Frontal cortex (tissue), 4 donors: Measurements from ENCODE around the gene RPL15. TPM values are rescaled to one million over a fixed set of nuclear protein-coding genes. Genes with fewer than 3 reads are reported as not detected.
"Not testable (repeated sequence)": the region's sequence is repeated elsewhere in the genome, so short reads cannot be mapped to it uniquely, and the experiment has no call there.

Source experiments
- DNase-seq, 2 donors: peaks; one replicate each; pipeline ENCODE4 v3.0.0; 2012; ENCODE audit warnings: low spot score in 2 of 2
- FAIRE-seq: peaks from 2 replicates; lab custom pipeline; 2012; peaks lifted over from hg19 to GRCh38; lab: Jason Lieb, UNC
- total RNA-seq: library from RNA; depleted of rRNA; stranded (reverse); fragments of >200 nt; gene quantifications from one replicate; pipeline ENCODE4 v1.2.3, GENCODE V29; 2014
- donor health status: control.
- donor health status: control.
- donor health status: control.

Gene RPL15
- total RNA-seq, 1 donor from 2014 or later, result 2,462 TPM

DNA sequence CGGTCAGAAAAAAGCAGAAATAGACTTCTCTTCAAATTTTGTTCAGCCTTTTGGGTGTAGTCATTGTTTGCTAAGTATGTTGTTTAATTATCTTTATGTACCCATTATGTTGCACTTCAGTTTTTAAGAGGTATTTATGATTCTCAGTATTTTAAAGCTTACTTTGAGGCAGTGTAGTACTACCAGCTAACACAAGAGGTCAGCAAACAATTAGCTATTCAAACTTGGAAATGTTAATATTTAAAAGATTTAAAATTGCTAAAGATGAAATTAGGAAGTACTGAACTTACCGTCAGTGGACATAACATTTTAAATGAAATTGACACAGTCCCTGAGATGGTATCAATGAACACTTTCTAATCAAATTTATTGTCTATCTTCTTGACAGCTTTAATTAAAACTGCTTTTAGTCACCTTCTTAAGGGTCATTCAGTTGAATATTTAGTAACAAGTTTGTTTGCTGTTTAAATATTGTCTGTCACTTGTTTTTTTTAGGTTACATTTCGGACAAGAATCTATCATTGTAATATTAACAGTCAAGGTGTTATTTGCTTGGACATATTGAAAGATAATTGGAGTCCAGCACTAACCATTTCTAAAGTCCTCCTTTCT is 28.2 kb upstream of the RPL15 start:
- FAIRE-seq, result peak; percentile 78
- no peak for DNase-seq

DNA sequence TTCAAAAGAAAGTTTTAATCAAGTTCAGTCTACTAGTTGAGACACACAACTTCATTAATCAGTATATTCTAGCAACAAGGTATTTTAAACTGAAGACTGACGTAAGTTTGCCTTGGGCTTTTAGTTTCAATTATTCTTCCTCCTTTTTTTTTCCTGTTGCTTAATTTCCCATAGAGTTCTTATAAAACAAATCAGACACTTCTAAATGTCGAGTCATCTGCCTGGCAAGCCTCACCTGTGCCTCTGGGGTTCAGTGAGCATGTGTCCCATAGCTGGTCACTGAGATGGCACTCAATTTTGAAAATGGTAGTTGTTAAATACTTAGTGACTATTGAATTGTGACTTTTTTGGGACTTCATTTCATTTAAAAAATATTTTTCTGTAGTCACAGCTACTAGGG is 27.5 kb upstream of the RPL15 start:
- no peak for DNase-seq
- FAIRE-seq, result no peak

DNA sequence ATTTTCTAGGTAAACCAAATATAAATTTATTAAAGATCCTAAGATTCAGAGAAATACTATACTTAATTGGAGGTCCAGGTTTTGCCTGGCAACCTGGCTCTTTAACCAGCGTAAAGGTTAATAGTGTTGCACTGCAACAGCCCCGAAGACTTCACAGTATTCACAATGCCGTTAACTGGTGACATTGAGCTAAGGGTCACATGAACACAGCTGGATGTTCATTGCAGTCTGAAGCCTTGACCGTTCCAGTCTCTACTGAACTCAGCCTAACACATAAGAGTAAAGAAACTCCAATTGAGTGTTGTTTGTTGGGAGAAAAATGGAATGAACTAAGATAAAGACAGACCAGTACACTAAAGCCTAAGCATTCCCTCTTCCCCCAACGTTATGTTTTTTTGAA is 27.0 kb upstream of the RPL15 start:
- no peak for FAIRE-seq
- DNase-seq, result no peak

DNA sequence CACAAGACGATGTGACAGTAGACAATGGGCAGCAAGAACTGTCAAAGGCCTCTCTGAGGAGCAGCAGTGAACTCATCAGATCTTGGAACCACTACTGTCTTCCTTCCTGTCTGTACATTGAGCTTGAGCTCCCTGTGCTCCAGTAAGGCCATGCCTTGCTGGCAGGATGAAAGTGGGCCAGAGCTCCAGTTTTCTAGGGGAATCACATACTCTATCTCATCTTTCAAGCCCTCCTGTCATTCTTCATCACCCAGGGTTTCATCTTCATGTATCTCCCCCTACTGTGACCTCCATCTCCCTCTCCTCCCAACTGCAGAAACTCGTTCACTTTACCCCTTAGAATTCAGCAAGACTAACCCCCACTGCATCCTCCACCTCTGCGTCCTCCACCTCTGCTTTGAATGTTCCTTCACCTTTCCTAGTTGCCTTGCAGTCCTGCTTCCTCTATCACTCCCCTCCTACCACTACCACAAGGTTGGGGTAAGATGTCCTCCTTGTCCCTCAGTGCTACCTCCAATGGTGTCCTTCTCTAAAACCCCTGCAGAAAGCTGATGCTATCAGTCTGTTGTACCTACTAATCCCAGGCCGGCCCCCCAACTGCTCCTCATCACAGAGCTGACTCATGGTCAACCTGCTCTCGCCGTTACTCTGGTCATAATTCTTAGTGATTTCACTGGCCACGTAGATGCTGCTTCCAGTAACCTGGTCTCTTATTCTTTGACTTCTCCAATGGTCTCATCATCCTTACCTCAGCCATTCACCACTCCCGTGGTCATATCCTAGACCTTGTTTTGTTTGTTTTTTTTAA is 22.5 kb upstream of the RPL15 start:
- FAIRE-seq (no peak), DNase-seq (no peak)

DNA sequence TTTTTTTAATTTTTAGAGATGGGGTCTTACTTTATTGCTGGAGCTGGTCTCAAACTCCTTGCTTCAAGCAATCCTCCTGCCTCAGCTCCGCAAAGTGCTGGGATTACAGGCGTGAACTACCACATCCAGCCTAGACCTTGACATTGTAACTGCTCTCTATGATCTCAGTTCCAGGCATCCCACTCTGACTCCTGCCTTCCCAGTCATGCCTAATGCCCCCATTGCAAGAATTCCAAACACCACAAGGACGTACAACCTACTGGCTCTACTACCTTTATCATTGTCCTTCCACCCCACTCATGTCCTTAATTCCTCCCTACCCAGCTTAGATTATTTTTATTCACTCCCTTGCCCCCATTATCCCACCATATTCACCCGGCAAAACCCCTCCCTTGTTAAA is 21.8 kb upstream of the RPL15 start:
- no peak for FAIRE-seq
- DNase-seq, result no peak

DNA sequence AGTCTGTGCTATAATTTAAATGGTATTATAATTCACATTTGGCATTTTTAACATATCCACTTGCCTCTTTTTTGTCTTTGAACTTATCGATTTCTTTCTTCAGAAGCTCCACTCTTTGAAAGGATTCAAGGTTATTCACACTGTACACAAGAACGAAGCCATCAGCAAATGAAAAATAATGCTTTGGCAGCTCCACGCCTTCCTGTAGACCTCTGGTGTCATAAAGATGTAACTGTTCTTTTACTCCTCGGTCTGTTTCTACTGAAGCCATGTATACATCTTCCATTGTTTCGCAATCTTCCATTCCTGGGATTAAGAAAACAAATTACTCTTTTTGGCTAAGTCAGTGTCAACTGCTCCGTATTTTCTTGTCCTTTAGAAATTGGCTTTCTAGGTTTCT is 16.2 kb upstream of the RPL15 start:
- FAIRE-seq (no peak), DNase-seq (no peak)

DNA sequence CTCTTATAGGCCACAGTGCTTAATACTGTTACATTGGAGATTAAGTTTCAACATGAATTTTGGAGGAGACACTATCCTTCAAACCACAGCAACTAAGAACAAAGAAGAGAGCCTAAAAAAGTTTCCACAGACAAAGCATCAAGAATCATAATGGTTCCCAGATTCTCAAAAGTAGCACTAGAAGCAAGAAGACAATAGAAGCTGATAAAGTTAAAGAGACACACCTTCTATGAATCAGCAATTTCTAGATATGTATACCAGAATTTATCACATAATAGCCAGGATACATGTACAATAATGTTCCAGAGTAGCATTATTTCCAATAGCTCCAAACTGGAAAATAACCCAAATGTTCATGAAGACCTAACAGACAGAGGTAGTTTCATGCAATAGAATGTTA is 12.4 kb upstream of the RPL15 start:
- FAIRE-seq (no peak), DNase-seq (no peak)

DNA sequence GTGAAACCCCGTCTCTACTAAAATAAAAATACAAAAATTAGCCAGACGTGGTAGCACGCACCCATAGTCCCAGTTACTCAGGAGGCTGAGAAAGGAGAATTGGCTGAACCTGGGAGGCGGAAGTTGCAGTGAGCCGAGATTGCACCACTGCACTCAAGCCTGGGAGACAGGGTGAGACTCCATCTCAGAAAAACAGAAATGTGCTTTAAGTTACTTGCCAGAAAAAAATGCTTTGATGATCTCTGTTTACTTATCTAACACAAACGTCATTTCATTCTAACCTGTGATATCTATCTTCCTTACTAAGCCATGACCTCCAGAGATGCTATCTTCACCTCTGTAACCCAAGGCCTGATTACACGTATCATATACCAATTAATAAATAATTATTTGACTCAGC is 7.6 kb upstream of the RPL15 start:
- DNase-seq (no peak), FAIRE-seq (no peak)

DNA sequence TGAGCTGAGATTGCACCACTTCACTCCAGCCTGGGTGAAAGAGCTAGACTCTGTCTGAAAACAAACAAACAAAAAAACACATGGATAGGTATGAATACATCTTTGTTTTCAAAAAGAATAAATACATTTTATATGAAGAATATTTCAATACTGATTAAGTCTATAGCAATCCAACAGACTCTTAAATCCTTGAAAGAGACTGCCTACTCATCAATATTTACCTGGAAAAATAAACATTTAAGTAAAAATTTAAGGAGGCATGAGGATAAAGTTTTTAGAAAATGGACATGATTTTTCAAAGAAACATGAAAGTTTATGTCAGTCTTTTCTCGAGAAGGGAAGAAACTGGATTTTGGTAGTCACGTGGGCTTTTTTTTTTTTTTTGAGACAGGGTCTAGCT is 5.5 kb upstream of the RPL15 start:
- DNase-seq (no peak), FAIRE-seq (no peak)

DNA sequence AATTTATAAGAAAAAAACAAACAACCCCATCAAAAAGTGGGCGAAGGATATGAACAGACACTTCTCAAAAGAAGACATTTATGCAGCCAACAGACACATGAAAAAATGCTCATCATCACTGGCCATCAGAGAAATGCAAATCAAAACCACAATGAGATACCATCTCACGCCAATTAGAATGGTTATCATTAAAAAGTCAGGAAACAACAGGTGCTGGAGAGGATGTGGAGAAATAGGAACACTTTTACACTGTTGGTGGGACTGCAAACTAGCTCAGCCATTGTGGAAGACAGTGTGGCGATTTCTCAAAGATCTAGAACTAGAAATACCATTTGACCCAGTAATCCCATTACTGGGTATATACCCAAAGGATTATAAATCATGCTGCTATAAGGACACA is 4.6 kb upstream of the RPL15 start:
- DNase-seq, FAIRE-seq: not testable (repeated sequence)

DNA sequence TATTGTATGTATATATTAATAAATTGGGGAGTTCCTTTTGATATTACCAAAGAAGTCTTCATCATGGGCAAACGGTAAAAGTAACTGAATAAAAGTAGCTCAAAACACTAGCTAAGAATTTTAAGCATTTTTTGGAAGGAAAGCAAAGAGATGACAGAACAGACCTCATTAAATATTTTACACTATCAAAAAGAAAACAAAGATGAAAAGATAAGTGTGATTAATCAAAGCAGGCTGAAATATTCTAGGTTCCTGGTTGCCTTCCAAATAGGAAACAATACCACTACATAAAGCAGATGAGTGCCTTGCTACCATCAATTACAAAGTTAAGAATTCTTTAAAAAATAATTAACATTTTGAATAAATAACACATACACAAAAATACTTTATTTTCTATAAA is 3.8 kb upstream of the RPL15 start:
- no peak for FAIRE-seq

DNA sequence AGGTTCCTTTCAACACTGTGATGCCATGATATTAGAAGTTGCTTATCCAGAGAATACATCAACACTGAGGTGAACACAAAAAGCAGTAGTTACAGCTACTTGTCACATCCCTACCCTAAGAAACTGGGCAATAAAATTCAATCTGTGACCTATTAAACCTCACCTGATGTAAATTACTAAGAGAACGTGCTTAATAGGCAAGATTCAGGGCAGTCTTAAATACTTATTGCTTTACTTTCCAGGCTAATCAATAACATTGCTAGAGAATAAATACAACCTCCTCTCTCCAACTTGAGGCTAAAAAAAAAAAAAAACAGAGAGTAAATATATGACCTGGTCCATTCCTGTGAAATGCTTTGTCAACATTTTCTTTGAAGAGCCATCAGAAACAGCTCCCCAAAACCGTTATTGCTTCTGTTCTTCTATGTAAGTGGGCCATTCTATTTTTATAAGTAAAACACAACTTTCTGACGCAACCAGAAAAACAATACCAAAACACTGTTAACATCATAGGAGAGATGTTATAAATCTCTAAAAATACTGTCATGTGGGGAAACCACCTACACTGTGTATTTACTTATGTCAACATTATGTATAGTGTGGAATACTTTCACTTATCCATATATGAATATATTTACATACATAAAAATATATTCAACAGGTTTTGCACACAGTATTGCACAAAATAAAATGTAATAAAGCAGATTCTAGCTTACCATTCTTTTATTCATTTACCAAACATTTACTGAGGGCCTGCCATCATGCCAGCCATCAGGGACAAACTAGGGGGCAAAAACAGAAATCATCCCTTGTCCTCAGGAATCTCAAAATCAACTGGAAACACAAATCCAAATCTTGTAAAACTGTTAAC is 2.8 kb upstream of the RPL15 start:
- no peak for DNase-seq
- FAIRE-seq, result no peak

More for the DNA sequence above, 3.8 kb upstream of the RPL15 start:
- no peak for DNase-seq

DNA sequence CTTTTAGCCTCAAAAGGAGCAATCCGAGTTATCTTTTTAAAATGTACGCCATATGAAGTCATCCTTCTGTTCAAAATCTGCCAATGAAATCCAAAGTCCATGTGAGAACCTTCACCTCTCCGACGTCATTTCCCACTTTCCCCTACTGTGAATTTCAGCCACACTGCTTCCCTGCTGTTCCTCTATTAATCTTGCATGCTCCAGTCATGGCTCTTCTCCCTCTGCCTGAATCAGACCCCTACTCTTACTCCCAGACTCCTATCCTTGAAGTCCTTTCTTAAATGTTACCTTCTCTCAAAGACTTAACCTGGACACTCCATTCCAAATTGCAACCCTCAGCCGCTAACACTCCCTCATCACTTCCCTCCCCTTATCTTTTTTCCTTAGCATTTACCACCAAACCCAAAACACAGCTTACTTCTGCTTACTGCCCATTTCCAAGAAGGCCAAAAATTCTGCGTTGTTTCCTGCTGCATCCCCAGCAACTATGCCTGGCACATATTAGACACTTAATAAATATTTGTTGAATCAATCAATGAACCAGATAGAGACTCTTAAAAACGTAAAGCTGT is 1.3 kb upstream of the RPL15 start:
- no peak for FAIRE-seq

DNA sequence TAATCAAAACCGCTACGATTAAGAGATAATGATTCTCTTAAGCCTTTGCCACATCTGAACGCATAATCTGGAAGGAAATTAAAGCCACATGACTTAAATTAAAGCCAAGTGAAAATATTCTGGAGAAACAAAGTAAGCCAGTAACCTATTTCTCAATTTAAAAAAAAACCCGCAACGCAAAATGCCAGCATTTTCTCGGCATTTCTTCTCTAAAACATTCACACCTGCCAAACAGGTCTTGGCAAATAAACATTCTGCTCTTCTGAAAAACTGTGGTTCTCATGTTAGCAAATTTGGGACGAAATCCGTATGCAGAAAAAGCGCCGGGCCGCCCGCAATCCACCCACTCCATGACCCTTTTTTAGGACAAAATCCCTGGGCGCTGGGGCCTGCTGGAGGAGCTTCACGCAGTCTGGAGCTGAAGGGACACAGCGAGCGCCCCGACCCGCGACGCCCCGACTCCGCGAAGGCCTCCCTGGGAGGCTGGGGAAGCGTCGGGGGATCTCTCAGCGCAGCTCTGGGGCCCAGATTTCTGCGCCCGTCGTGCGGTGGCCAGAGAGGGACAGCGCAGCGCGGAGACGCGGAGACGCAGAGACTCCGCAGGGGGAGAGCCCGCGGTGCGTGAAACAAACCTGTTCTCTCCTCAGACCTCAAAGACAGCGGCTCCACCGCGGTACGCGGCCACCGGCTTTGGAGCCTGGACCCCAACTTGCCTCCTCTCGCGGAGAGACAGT is 613 bp upstream of the RPL15 start:
- FAIRE-seq (no peak), DNase-seq (peak in 1 of 2 donors; percentile 42)

More for the DNA sequence above, 1.3 kb upstream of the RPL15 start:
- DNase-seq, result peak in 1 of 2 donors; percentile 15

DNA sequence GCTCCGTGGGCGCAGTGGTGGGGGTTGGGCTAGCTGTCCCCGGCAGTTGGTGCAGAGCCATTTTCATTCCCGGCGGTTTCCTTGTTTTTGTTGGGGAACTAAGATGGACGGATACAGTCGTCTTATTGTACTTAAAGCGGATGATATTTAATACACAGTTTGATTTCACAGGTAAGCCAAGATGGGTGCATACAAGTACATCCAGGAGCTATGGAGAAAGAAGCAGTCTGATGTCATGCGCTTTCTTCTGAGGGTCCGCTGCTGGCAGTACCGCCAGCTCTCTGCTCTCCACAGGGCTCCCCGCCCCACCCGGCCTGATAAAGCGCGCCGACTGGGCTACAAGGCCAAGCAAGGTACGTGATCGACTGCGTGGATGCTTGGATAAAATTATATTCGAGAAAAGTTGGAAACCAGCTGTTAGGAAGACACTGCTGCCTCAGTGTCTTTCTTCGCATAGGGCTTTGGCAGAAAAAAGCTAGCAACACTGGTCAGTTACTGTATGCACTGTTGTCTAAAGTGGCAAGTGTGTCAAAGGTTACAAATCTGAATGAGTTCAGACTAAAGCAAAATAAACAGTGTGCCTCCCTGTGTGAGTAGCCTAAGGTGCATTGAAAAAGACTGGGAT is 859 bp downstream of the RPL15 start:
- not testable (repeated sequence) for FAIRE-seq, DNase-seq

DNA sequence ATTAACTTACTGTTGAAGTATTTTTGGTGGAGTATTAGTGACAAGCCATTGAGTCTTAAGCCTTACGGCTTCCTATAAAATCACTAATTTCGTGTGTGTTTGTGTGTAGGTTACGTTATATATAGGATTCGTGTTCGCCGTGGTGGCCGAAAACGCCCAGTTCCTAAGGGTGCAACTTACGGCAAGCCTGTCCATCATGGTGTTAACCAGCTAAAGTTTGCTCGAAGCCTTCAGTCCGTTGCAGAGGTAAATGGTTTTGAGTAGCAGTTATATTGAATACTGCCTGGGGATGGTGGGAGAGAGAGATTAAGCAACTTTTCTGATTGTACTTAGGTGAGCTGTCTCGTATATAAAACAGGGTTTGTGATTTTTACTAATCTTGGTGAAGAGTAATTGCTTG is 1.4 kb downstream of the RPL15 start:
- not testable (repeated sequence) for DNase-seq, FAIRE-seq

DNA sequence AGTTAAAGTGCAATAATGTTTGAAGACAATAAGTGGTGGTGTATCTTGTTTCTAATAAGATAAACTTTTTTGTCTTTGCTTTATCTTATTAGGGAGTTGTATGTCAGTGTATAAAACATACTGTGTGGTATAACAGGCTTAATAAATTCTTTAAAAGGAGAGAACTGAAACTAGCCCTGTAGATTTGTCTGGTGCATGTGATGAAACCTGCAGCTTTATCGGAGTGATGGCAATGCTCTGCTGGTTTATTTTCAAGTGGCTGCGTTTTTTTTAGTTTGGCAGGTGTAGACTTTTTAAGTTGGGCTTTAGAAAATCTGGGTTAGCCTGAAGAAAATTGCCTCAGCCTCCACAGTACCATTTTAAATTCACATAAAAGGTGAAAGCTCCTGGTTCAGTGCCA is 2.7 kb downstream of the RPL15 start:
- DNase-seq (no peak), FAIRE-seq (no peak)

DNA sequence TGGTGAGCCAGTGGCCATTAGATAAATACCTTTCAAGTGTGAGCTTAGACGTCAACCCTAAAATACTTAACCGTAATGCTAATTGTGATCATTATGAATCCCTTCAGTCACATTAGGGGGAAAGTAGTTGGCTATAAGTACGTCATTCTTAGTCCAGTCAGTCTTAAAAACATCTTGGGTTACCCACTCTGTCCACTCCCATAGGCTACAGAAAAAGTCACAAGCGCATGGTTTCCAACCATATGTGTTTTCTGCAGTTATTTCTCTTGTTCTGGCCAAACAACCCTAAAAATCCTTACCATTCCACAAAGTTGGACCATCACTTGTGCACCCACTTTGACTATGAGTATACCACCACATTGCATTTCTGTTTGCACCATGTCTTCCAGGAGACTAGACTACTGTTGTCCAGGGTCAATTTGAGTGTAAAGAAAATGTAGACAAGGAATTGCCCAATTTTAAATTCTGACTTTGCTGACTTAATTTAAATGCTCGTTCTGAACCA is 3.3 kb downstream of the RPL15 start:
- no peak for FAIRE-seq

DNA sequence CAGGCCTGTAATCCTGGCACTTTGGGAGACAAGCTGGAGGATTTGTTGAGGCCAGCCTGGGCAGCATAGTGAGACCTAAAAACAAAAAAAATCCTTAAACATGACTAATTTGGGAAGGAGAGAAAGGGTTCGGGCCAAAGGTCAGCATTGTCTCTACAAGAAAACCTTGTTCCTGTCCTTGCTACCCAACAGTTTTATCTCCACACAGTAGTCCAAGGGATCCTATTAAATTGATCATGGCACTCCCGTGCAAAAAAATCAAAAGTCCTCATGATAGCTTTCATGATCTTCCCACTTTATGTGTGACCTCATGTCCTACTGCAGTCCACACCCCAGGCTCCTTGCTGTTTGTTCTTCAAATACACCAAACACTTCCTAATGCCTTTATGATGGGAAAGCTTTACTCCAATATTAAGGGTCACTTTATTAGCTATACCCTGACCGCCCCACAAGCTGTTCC is 4.2 kb downstream of the RPL15 start:
- FAIRE-seq, result no peak
- no peak for DNase-seq

More for the DNA sequence above, 3.3 kb downstream of the RPL15 start:
- DNase-seq, result no peak
